Loucy (cell line): Measurements from ENCODE around the gene FANCL.
A peak's percentile ranks its signal among the peaks of the same experiment; 100 is the strongest.

Experiments used
- H2AFZ ChIP-seq: fragments of 200-600 bp; sonication (generic); 2 replicates; pipeline ENCODE4 v1.6.0; 2016; ENCODE audit warnings: antibody characterized with exemption, mild to moderate bottlenecking, low read length, moderate library complexity
- H3F3A ChIP-seq: fragments of 200-600 bp; 2 replicates; pipeline ENCODE4 v1.6.0; 2016; ENCODE audit warnings: antibody characterized with exemption, low read depth, mild to moderate bottlenecking
- H3K27me3 ChIP-seq: fragments of 200-600 bp; sonication (generic); 2 replicates; pipeline ENCODE4 v1.6.1; 2014; ENCODE audit warnings: low read length, mild to moderate bottlenecking; ENCODE audit not compliant: insufficient read depth, poor library complexity, severe bottlenecking
- H3K36me3 ChIP-seq: fragments of 200-600 bp; sonication (generic); 2 replicates; pipeline ENCODE4 v1.6.1; 2016; ENCODE audit warnings: low read length; ENCODE audit not compliant: insufficient read depth
- H3K4me1 ChIP-seq: fragments of 200-600 bp; sonication (generic); 2 replicates; pipeline ENCODE4 v1.5.1; 2014; ENCODE audit warnings: low read length, mild to moderate bottlenecking; ENCODE audit not compliant: insufficient read depth, poor library complexity, severe bottlenecking
- H3K4me2 ChIP-seq: fragments of 200-600 bp; sonication (generic); 2 replicates; pipeline ENCODE4 v1.6.0; 2014; ENCODE audit warnings: antibody characterized with exemption, low read length, low read depth, mild to moderate bottlenecking; ENCODE audit not compliant: poor library complexity, severe bottlenecking
- H3K4me3 ChIP-seq: fragments of 200-600 bp; sonication (generic); 2 replicates; pipeline ENCODE4 v1.5.1; 2014; ENCODE audit warnings: low read length, mild to moderate bottlenecking, mixed read lengths; ENCODE audit not compliant: poor library complexity, severe bottlenecking
- H3K79me2 ChIP-seq: fragments of 200-600 bp; sonication (generic); 2 replicates; pipeline ENCODE4 v1.6.1; 2014; ENCODE audit warnings: low read length; ENCODE audit not compliant: insufficient read depth
- H3K9ac ChIP-seq: fragments of 200-600 bp; sonication (generic); 2 replicates; pipeline ENCODE4 v1.6.0; 2014; ENCODE audit warnings: mild to moderate bottlenecking, low read depth, low read length, moderate library complexity; ENCODE audit not compliant: poor library complexity, severe bottlenecking
- H3K9me2 ChIP-seq: fragments of 200-600 bp; sonication (generic); replicated peaks from 2 replicates; pipeline ENCODE4 v1.6.1; 2016; ENCODE audit warnings: low read depth, low read length, mixed read lengths
- H3K9me3 ChIP-seq: fragments of 200-600 bp; sonication (generic); 2 replicates; pipeline ENCODE4 v1.6.1; 2014; ENCODE audit warnings: mild to moderate bottlenecking, antibody characterized with exemption, low read length, low read depth; ENCODE audit not compliant: insufficient read depth
- H4K20me1 ChIP-seq: fragments of 200-600 bp; sonication (generic); 2 replicates; pipeline ENCODE4 v1.6.0; 2014; ENCODE audit warnings: antibody characterized with exemption, low read length, mild to moderate bottlenecking; ENCODE audit not compliant: insufficient read depth, poor library complexity, severe bottlenecking
- CTCF ChIP-seq: fragments of 200-600 bp; sonication (generic); conservative IDR thresholded peaks from 2 replicates; pipeline ENCODE4 v1.5.1; 2014; ENCODE audit warnings: mild to moderate bottlenecking, antibody characterized with exemption, low read length
- EZH2phosphoT487 ChIP-seq: fragments of 200-600 bp; IDR thresholded peaks from 2 replicates; pipeline ENCODE4 v1.6.1; 2018; ENCODE audit warnings: antibody characterized with exemption, mild to moderate bottlenecking, moderate library complexity, borderline replicate concordance

Gene FANCL

DNA sequence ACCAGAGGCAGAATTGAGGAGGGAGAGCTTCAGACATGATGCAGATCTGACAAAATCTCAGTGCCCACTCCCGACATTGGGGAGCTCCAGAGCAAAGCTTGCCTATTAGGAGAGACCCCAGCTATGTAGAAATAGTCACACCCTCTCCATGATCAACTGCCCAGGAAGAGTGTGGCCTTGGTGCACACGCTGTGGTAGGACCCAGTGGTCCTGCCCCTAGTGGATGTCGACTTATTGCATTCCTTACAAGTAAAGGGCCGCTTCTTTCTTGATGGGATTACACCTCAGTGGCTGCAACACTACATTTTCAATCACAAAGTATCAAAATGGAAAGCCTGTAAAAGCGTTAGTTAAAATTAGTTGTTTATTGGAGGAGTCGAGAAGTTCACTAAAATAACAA is 130.4 kb downstream of the FANCL start:
- no peaks in the 10 kb centered on the region for H3K79me2 ChIP-seq
- H3K9ac ChIP-seq: no peak overlapping the region
- H4K20me1 ChIP-seq: no peaks in the 10 kb centered on the region
- no peak overlapping the region for H2AFZ ChIP-seq
- H3K27me3 ChIP-seq: no peaks in the 10 kb centered on the region
- H3K4me2 ChIP-seq: no peak overlapping the region
- H3F3A ChIP-seq: no peaks in the 10 kb centered on the region
- H3K36me3 ChIP-seq: no peaks in the 10 kb centered on the region
- H3K9me3 ChIP-seq: no peaks in the 10 kb centered on the region
- H3K9me2 ChIP-seq: no peaks in the 10 kb centered on the region
- no peaks in the 10 kb centered on the region for H3K4me1 ChIP-seq
- TF ChIP-seq CTCF: peak; percentile 38; the same call in 1 of the 2 replicates
- no peak for TF ChIP-seq EZH2phosphoT487
- H3K4me3 ChIP-seq: no peak overlapping the region

GRCh38 chr2:58109481-58109880 is 131.6 kb downstream of the FANCL start:
- no peaks in the 10 kb centered on the region for H4K20me1 ChIP-seq
- no peaks in the 10 kb centered on the region for H3K9me2 ChIP-seq
- H3K4me3 ChIP-seq: no peak overlapping the region
- H3K79me2 ChIP-seq: no peaks in the 10 kb centered on the region
- H3K4me2 ChIP-seq: no peak overlapping the region
- H3K36me3 ChIP-seq: no peaks in the 10 kb centered on the region
- H3K9me3 ChIP-seq: no peaks in the 10 kb centered on the region
- H2AFZ ChIP-seq: no peak overlapping the region
- TF ChIP-seq EZH2phosphoT487 (no peak), CTCF (no peak)
- no peak overlapping the region for H3K9ac ChIP-seq
- H3F3A ChIP-seq: no peaks in the 10 kb centered on the region
- H3K27me3 ChIP-seq: no peaks in the 10 kb centered on the region
- H3K4me1 ChIP-seq: no peaks in the 10 kb centered on the region
